Loucy (cell line): ENCODE results near the gene SLX4.

Source experiments
- H2AFZ ChIP-seq: fragments of 200-600 bp; sonication (generic); 2 replicates; pipeline ENCODE4 v1.6.0; 2016; ENCODE audit warnings: antibody characterized with exemption, mild to moderate bottlenecking, low read length, moderate library complexity
- H3F3A ChIP-seq: fragments of 200-600 bp; 2 replicates; pipeline ENCODE4 v1.6.0; 2016; ENCODE audit warnings: antibody characterized with exemption, low read depth, mild to moderate bottlenecking
- H3K27me3 ChIP-seq: fragments of 200-600 bp; sonication (generic); 2 replicates; pipeline ENCODE4 v1.6.1; 2014; ENCODE audit warnings: low read length, mild to moderate bottlenecking; ENCODE audit not compliant: insufficient read depth, poor library complexity, severe bottlenecking
- H3K36me3 ChIP-seq: fragments of 200-600 bp; sonication (generic); 2 replicates; pipeline ENCODE4 v1.6.1; 2016; ENCODE audit warnings: low read length; ENCODE audit not compliant: insufficient read depth
- H3K4me1 ChIP-seq: fragments of 200-600 bp; sonication (generic); 2 replicates; pipeline ENCODE4 v1.5.1; 2014; ENCODE audit warnings: low read length, mild to moderate bottlenecking; ENCODE audit not compliant: insufficient read depth, poor library complexity, severe bottlenecking
- H3K4me2 ChIP-seq: fragments of 200-600 bp; sonication (generic); 2 replicates; pipeline ENCODE4 v1.6.0; 2014; ENCODE audit warnings: antibody characterized with exemption, low read length, low read depth, mild to moderate bottlenecking; ENCODE audit not compliant: poor library complexity, severe bottlenecking
- H3K4me3 ChIP-seq: fragments of 200-600 bp; sonication (generic); 2 replicates; pipeline ENCODE4 v1.5.1; 2014; ENCODE audit warnings: low read length, mild to moderate bottlenecking, mixed read lengths; ENCODE audit not compliant: poor library complexity, severe bottlenecking
- H3K79me2 ChIP-seq: fragments of 200-600 bp; sonication (generic); 2 replicates; pipeline ENCODE4 v1.6.1; 2014; ENCODE audit warnings: low read length; ENCODE audit not compliant: insufficient read depth
- H3K9ac ChIP-seq: fragments of 200-600 bp; sonication (generic); 2 replicates; pipeline ENCODE4 v1.6.0; 2014; ENCODE audit warnings: mild to moderate bottlenecking, low read depth, low read length, moderate library complexity; ENCODE audit not compliant: poor library complexity, severe bottlenecking
- H3K9me2 ChIP-seq: fragments of 200-600 bp; sonication (generic); replicated peaks from 2 replicates; pipeline ENCODE4 v1.6.1; 2016; ENCODE audit warnings: low read depth, low read length, mixed read lengths
- H3K9me3 ChIP-seq: fragments of 200-600 bp; sonication (generic); 2 replicates; pipeline ENCODE4 v1.6.1; 2014; ENCODE audit warnings: mild to moderate bottlenecking, antibody characterized with exemption, low read length, low read depth; ENCODE audit not compliant: insufficient read depth
- H4K20me1 ChIP-seq: fragments of 200-600 bp; sonication (generic); 2 replicates; pipeline ENCODE4 v1.6.0; 2014; ENCODE audit warnings: antibody characterized with exemption, low read length, mild to moderate bottlenecking; ENCODE audit not compliant: insufficient read depth, poor library complexity, severe bottlenecking
- EZH2phosphoT487 ChIP-seq: fragments of 200-600 bp; IDR thresholded peaks from 2 replicates; pipeline ENCODE4 v1.6.1; 2018; ENCODE audit warnings: antibody characterized with exemption, mild to moderate bottlenecking, moderate library complexity, borderline replicate concordance
- TF ChIP-seq, protein P1 (sequence below): fragments of 200-600 bp; sonication (generic); conservative IDR thresholded peaks from 2 replicates; pipeline ENCODE4 v1.5.1; 2014; ENCODE audit warnings: mild to moderate bottlenecking, antibody characterized with exemption, low read length

The SLX4 gene

DNA sequence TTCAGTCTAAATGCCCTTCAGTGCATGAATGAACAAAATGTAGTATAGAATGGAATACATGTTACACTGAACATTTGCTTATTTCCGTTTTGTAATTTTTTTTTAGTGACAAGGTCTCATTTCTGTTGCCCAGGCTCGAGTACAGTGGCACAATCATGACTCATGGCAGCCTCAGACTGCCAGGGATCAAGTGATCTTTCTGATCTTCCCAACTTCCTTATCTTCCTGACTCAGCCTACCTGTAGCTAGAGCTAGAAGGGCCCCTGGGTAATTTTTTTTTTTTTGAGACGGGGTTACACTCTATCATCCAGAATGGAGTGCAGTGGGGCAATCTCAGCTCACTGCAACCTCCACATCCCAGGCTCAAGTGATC, 7.3 kb upstream of the SLX4 start:
- Histone ChIP-seq H3K9me2 (no peaks in the 10 kb centered on the region), H3F3A (no peaks in the 10 kb centered on the region), H3K4me2 (no peak overlapping the region), H3K79me2 (peaks cover 28% of the 10 kb centered on the region), H3K9ac (no peak overlapping the region), H3K4me1 (peaks cover 23% of the 10 kb centered on the region), H3K27me3 (no peaks in the 10 kb centered on the region), H3K9me3 (no peaks in the 10 kb centered on the region), H3K36me3 (no peaks in the 10 kb centered on the region), H3K4me3 (no peak overlapping the region), H4K20me1 (no peaks in the 10 kb centered on the region), H2AFZ (no peak overlapping the region)
- TF ChIP-seq, protein P1, sequence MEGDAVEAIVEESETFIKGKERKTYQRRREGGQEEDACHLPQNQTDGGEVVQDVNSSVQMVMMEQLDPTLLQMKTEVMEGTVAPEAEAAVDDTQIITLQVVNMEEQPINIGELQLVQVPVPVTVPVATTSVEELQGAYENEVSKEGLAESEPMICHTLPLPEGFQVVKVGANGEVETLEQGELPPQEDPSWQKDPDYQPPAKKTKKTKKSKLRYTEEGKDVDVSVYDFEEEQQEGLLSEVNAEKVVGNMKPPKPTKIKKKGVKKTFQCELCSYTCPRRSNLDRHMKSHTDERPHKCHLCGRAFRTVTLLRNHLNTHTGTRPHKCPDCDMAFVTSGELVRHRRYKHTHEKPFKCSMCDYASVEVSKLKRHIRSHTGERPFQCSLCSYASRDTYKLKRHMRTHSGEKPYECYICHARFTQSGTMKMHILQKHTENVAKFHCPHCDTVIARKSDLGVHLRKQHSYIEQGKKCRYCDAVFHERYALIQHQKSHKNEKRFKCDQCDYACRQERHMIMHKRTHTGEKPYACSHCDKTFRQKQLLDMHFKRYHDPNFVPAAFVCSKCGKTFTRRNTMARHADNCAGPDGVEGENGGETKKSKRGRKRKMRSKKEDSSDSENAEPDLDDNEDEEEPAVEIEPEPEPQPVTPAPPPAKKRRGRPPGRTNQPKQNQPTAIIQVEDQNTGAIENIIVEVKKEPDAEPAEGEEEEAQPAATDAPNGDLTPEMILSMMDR, result no peak
- no peak for TF ChIP-seq EZH2phosphoT487

DNA sequence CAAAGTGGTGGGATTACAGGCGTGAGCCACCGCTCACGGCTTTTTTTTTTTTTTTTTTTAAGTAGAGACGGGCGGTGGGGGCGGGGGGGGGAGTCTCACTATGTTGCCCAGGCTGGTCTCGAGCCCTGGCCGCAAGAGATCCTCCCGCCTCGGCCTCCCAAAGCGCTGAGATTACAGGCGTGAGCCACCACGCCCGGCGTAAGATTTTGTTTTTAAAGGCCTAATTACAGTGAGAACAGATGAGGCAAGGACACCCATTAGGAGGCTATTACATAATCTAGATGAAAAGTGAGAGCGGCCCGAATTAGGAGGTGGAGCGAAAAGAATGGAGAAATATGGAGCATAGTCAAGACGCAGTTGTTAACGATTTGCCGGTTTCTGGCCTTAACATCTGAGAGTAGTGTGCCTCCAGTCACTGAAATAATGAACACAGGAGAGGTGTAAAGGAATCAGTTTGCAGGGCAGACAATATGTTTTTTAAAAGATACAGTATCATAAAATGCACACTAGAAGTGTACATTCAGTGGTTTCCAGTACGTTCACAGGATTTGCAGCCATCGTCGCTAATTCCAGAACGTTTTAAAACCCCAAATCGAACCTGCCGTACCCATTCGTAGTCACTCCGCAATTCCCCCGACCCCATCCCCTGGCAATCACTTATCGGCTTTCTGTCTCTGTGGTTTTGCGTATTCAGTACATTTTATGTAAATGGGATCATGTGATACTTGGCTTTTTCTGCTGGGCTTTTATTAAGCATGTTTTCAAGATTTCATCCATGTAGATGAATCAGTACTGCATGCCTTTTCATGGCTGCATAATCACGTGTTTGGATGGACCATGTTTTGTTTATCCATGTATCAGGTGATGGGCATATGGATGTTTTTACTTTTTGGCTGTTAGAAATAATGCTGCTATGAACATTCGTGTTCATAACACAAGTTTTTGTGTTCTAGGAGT, 1.4 kb upstream of the SLX4 start:
- H3K4me2 ChIP-seq, result peak overlapping the region; percentile 79
- no peaks in the 10 kb centered on the region for H3K27me3 ChIP-seq
- H2AFZ ChIP-seq, result no peak overlapping the region
- no peak for TF ChIP-seq EZH2phosphoT487
- TF ChIP-seq, protein P1, result no peak
- H4K20me1 ChIP-seq, result no peaks in the 10 kb centered on the region
- peak overlapping the region; percentile 97 for H3K9ac ChIP-seq
- H3K4me3 ChIP-seq, result peak overlapping the region; percentile 98
- peaks cover 56% of the 10 kb centered on the region for H3K79me2 ChIP-seq
- peaks cover 2% of the 10 kb centered on the region; the same call in 1 of the 2 replicates for H3F3A ChIP-seq
- no peaks in the 10 kb centered on the region for H3K9me3 ChIP-seq
- H3K36me3 ChIP-seq, result no peaks in the 10 kb centered on the region
- peaks cover 27% of the 10 kb centered on the region for H3K4me1 ChIP-seq
- no peaks in the 10 kb centered on the region for H3K9me2 ChIP-seq

DNA sequence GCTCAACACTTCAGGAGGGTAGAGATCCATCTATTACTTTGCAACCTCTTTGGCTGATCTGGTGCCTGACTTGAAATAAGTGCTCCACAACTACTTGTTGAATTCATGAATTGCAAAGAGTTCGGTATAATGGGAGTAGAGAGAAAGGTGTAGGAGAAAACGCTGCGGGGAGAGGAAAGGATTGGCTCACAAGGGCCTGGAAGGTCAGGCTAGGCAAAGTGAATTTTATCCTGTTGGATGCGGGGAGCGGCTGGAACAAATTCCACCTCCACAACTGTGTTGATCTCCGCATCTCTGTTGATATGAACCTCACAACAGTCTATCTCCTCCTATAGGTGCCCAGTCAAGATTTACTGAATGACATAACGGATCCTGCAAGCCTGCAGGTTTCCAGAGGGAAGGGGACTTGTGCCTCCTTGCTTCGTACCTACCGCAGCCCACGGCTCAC, 684 bp downstream of the SLX4 start:
- H3K9ac ChIP-seq, result peak overlapping the region; percentile 89
- H3K27me3 ChIP-seq, result no peaks in the 10 kb centered on the region
- H3K9me2 ChIP-seq, result no peaks in the 10 kb centered on the region
- no peak for TF ChIP-seq EZH2phosphoT487
- TF ChIP-seq, protein P1, result no peak
- no peaks in the 10 kb centered on the region for H3K9me3 ChIP-seq
- H3K4me2 ChIP-seq, result peak overlapping the region; percentile 90
- peaks cover 32% of the 10 kb centered on the region for H3K4me1 ChIP-seq
- no peak overlapping the region for H2AFZ ChIP-seq
- peaks cover 2% of the 10 kb centered on the region; the same call in 1 of the 2 replicates for H3F3A ChIP-seq
- no peaks in the 10 kb centered on the region for H4K20me1 ChIP-seq
- H3K79me2 ChIP-seq, result peaks cover 51% of the 10 kb centered on the region
- H3K36me3 ChIP-seq, result no peaks in the 10 kb centered on the region
- peak overlapping the region; percentile 98 for H3K4me3 ChIP-seq
